EH (cell line): ENCODE results near the gene ZSWIM3.
A peak's percentile ranks its signal among the peaks of the same experiment; 100 is the strongest.

Experiments used
- DNase-seq: peaks from one replicate; pipeline ENCODE4 v3.0.0-alpha.2; 2015; ENCODE audit warnings: low read depth

ZSWIM3 gene

GRCh38 chr20:45833030-45833882 lies 24.2 kb upstream of the ZSWIM3 start, which contains the start of gene SNX21:
Gene SNX21 (plus strand): TSS chr20:45833799. CDS start chr20:45833920, 121 bp downstream.
- peak; percentile 97 for DNase-seq

DNA sequence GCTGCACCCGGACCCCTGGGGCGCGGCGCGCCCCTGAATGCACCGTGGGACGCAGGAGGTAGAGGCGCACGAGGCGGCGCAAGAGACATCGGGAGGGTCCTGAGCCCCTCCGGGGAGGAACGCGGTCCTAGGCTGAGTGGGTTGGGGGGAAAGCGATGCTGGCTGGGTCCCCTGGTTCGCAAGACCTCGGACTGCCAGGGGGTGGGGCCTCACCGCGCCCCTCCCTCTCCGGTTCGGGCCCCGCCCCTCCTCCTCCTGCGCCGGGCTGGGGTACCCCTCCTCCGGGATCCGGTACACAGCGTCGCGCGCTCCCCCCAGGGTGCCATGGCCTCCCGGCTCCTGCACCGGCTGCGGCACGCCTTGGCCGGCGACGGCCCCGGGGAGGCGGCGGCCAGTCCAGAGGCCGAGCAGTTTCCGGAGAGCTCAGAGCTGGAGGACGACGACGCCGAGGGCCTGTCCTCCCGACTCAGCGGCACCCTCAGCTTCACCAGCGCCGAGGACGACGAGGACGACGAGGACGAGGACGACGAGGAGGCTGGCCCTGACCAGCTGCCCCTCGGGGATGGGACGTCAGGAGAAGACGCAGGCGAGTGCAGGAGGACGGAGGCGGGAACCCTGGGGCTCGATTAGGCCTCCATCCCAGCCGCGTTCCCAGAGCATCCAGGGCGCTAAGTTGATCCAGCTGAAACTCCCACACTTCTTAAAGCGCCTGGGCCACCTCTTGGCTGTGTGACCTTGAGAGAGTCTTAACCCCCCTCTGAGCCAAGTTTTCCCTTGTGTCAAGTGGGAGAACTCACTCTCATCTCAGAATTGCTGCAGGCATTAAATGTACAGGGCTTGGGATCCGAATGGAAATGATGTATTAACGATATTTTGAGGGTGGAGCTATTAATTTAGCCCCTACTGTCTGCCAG lies 23.3 kb upstream of the ZSWIM3 start:
- DNase-seq: peak; percentile 75

DNA sequence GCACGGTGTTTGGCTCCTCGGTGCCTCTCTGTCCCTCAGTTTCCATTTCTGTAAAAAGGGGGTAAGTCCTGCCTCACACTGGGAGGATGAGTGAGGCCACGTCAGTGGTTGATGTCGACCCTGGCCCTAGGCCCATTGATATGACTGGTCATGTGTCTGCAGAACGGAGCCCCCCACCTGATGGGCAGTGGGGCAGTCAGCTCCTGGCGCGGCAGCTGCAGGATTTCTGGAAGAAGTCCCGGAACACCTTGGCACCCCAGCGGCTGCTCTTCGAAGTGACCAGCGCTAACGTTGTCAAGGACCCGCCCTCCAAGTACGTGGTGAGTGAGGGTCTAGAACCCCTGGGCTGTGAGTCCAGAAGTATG lies 22.6 kb upstream of the ZSWIM3 start:
- DNase-seq: no peak

- no peak for DNase-seq
These were observed 22.1 kb upstream of the ZSWIM3 start for GRCh38 chr20:45835329-45835765.

- peak; percentile 66 for DNase-seq
These were observed 21.6 kb upstream of the ZSWIM3 start for GRCh38 chr20:45835825-45836224.

GRCh38 chr20:45836841-45837240 lies 20.6 kb upstream of the ZSWIM3 start:
- no peak for DNase-seq

DNA sequence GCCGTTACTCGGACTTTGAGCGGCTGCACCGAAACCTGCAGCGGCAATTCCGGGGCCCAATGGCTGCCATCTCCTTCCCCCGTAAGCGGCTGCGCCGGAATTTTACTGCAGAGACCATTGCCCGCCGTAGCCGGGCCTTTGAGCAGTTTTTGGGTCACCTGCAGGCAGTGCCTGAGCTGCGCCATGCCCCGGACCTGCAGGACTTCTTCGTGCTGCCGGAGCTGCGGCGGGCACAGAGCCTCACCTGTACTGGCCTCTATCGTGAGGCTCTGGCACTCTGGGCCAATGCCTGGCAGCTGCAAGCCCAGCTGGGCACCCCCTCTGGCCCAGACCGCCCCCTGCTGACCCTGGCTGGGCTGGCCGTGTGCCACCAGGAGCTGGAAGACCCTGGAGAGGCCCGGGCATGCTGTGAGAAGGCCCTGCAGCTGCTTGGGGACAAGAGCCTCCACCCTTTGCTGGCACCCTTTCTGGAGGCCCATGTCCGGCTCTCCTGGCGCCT lies 16.7 kb upstream of the ZSWIM3 start:
- no peak for DNase-seq

GRCh38 chr20:45841407-45842129 lies 15.8 kb upstream of the ZSWIM3 start:
- DNase-seq: no peak

DNA sequence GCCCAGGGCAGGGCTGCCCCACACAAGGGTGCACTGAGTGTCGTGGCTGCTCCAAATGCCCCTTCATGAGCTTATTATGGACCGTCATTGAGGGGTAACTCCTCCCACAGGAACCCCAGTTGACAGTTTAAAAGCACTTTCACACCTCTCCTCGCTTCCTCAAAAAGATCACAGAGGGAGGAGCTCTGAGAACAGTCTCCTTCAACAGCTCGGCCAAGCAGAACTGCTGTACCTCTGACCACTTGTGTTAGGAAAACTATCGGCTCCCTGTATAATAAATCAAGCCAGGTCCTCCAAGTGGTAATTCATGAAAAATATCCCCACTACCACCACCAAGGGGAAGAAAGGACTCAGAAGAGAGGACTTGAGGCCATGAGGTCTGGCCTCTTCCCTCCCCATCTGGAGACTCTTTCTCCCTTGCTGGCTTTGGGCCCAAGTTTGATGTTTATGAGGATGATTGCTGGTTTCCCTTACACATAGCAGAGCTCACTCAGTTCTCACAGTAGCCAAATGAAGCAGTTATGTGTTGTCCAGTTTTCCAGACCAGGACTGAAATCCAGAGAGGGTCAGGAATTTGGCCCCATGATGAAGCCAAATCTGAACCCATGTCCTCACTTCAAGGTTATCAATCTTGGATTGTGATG lies 15.1 kb upstream of the ZSWIM3 start:
- peak; percentile 75 for DNase-seq

DNA sequence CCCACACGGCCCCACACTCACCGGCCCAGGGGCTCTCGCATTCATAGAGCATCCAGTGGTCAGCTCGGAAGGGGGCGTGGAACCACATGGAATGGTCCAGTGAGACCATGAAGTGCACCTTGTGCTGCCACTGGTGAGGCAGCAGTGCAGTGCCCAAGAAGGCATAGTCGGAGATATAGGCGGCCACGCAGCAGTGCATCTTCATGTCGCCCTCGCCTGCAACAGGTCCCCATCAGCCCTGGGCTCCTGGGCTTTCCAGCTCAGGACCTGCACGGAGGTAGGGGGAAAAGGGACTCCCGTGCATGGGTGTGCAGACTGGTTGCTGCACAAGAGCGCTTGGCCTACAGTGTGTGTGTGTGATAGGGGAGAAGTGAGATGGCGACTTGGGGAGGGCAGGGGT lies 13.9 kb upstream of the ZSWIM3 start:
- no peak for DNase-seq

- no peak for DNase-seq
These were observed 12.0 kb upstream of the ZSWIM3 start for GRCh38 chr20:45845452-45845851.

DNA sequence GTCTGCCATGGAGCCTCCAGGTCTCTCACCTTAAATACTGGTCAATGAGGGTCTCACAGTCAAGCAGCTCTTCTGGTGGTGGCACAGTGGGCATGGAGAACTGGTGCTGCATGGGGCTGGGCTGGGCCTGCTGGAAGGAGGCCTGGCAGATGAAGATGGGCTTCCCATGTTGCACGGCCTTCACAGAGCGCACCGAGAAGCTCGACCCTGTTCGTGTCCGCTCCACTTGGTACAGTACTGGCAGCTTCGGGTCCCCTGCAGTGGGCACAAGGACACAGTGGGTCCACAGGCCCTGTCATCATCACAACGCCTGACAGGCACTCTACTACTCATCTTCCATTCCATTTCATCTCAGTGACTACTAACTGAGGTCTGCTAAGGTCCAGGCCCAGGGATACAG lies 9.0 kb upstream of the ZSWIM3 start:
- no peak for DNase-seq

DNA sequence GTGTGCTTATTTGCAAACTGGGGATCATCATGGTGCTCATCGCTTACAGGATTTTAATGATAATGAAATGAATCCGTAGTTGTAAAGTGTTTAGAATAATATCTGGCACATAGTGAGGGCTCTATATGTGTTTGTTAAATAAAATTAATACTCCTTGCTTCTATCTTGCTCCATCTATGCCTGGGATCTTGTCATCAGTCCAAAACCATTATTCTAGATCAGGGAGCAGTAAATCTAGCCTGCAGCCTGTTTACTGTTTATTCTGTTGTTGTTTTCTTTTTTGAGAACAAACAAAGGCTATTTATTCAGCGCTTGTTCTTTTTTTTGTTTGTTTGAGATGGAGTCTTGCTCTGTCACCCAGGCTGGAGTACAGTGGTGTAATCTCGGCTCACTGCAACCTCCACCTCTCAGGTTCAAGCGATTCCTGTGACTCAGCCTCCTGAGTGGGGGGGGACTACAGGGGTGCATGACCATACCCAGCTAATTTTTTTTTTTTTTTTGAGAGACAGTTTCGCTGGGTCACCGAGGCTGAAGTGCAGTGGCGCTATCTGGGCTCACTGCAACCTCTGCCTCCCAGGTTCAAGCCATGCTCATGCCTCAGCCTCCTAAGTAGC lies 8.3 kb upstream of the ZSWIM3 start:
- no peak for DNase-seq

DNA sequence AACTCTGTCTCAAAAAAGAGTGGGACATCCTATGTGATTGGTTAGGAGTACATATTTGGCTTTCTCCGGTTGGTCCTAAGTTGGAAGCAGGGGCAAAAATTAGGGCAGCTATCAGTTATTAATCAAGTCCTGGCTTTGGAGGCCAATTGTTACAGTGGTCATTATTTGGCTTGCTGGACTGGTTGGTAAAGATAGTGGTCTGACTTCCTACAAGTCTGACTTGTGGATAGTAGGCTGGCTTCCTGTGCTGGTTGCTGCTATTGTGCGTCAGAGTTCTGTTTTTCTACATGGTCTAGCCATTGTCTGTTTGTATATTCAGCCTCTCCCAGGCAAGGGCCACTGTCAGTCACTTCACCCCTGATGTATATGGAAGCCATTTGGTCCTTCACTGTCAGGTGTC lies 7.2 kb upstream of the ZSWIM3 start:
- DNase-seq: no peak

GRCh38 chr20:45850926-45851325 lies 6.5 kb upstream of the ZSWIM3 start:
- DNase-seq: no peak

DNA sequence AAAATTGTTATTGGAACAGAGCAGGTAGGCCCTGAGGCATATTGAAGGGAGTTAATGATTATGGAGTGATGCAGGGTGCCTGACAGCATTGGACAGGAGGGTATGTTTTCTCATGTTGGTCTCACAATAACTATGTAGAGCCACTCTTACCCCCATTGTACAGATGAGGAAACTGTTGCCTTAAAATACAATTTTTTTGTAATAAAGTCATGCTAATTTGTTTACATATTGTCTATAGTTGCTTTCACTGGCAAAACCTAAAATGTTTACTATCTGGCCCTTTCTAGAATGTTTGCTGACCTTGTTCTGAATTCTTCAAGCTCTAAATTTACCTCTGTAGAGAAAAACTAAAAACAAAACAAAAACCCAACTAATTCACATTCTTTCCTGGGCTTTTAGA lies 5.9 kb upstream of the ZSWIM3 start:
- no peak for DNase-seq

DNA sequence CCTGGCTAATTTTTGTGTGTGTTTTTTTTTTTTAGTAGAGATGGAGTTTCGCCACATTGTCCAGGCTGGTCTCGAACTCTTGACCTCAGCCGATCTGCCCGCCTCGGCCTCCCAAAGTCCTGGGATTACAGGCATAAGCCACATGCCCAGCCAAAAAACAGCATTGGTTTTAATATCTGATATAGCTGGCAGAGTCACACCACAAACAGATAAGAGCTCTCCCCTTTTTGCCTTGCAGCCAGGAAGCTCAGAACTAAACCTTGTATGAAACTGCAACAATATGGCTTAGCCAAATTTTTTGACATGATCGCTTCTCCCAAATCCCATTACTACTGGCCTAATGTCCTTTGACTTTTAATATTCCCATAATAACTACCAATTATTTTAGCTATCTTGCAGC lies 5.1 kb upstream of the ZSWIM3 start:
- no peak for DNase-seq

DNA sequence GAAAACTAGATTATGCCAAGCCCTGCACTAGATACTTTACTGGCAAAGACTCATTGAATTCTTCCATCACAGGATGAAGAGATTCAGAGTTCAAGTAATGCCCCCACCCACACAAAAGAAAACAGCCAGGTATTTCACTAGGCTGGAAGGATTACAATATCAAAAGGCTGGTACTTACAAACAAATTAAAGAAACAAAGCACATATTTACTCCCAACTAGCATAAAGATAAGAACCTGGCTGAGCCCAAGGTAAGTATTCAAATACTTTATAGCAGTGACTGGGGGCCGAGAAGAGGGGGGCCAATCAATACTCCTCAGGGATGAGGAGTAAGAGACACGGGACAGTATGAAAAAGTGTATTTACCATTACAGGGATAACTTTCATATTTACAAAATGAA lies 3.9 kb upstream of the ZSWIM3 start:
- DNase-seq: no peak

GRCh38 chr20:45857882-45858216 lies 435 bp downstream of the ZSWIM3 start:
- no peak for DNase-seq

DNA sequence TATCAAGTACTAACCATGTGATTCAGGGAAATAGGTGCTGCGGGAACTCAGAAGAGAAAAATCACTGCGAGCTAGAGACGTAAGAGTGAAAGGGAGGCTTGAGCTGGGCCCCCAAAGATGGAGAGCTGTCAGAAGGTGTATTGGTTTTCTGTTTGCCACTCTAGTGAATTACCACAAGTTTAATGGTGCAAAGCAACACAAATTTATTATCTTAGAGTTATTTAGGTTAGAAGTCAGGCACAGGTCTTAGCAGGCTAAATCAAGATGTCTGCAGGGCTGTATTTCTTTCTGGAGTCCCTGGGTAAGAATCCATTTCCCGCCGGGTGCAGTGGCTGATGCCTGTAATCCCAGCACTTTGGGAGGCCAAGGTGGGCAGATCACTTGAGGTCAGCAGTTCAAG lies 2.5 kb downstream of the ZSWIM3 start:
- DNase-seq: no peak

DNA sequence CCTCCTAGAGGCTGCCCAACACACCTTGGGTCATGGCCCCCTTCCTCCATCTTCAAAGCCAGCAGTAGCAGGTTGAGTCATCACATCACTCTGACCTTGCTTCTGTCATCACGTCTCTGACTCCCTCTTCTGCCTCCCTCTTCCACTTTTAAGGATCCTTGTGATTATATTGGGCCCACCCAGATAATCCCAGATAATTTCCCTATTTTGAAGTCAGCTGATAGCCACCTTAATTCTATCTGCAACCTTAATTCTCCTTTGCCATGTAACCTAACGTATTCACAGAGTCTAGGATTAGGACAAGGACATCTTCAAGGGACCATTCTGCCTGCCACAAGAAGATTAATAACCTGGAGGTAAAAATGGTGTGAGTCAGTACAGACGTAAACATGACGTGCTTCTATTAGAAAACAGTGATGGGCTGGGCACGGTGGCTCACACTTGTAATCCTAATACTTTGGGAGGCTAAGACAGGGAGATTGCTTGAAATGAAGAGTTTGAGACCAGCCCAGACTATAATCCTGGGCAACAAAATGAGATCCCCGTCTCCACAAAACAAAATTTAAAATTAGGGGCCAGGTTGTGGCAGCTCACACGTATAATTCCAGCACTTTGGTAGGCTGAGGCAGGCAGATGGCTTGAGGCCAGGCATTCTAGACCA lies 3.3 kb downstream of the ZSWIM3 start:
- DNase-seq: no peak
